Germinal center (tissue), 1 donor: Measurements from ENCODE around the gene XYLT2.
"Not testable (repeated sequence)": the region's sequence is repeated elsewhere in the genome, so short reads cannot be mapped to it uniquely, and the experiment has no call there.

Experiments
- DNase-seq: peaks from one replicate; pipeline ENCODE4 v3.0.0; 2012; ENCODE audit warnings: mixed read lengths, low spot score

XYLT2 gene

DNA sequence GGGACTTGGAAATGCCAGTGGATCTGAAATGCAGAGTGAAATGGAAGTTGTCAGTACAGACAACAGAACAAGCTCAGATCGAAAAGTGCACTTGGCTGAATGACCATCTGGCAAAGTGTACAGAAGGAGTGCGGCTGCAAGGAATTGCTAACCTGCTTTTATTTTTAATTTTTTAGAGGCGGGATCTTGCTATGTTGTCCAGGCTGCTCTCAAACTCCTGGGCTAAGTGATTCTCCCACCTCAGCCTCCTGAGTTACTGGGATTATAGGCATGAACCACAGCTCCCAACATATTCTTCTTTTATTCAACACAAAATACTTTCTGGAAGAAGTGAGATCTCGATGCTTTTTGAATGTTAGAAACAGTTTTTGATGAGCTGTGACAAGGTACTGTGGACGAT lies 47.8 kb downstream of the XYLT2 start:
- DNase-seq: no peak

DNA sequence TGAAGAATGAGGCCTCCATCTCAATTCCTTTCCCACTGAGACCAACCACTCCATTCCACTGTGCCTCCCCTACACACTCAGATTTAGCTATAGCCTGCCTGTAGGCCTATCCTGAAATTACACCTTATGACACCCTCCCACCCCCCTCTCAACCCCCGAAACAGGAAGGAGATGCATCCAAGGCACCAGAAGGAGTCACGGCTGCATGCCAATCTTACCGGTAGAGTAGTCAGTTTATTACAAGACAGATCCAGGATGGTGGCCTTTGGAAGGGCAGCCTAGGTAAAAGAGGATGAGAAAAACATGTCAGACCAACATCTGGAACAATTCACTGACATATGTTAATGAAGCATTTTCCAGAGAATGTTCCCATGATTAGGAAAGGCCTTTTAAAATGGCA lies 48.8 kb downstream of the XYLT2 start:
- DNase-seq: peak; percentile 0

DNA sequence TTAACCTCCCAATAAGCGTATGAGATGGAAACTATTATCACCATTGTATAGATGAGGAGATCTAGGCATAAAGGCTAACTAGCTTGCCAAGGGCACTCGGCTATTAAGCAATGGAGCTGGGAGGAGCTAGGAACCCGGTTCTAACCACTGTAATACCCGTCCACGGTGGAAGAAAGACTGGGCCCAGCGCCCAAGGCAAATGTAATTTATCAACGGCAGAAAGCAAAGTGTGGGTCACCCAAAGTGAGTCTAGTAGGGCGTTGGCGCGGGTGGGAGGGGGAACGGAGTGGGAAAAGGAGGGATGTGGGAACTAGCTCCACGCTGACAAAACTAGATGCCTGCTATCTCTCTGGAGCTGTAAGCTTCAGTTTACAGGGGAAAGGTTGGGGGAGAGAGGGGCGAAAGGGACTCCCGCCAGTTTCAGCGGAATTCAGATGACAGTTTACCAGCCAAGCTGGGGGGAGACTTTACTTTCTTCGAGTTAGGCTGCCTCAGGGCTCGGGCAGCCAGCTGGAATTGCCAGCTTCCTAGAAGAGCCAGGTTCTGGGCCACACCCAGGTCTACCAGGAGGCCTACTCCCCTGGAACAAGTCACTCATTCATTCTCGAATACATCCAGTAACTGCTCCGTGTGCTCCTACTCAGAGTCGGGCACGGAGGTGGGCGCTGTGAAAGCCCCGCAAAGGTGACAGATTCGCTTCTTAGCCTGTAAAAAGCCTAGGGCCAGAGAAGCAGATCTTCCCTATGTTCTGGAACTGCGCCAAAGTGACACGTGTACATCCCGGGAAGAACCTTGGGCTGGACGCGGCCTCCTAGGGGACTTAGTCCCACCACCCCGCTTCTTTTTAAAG lies 50.6 kb downstream of the XYLT2 start:
- no peak for DNase-seq

DNA sequence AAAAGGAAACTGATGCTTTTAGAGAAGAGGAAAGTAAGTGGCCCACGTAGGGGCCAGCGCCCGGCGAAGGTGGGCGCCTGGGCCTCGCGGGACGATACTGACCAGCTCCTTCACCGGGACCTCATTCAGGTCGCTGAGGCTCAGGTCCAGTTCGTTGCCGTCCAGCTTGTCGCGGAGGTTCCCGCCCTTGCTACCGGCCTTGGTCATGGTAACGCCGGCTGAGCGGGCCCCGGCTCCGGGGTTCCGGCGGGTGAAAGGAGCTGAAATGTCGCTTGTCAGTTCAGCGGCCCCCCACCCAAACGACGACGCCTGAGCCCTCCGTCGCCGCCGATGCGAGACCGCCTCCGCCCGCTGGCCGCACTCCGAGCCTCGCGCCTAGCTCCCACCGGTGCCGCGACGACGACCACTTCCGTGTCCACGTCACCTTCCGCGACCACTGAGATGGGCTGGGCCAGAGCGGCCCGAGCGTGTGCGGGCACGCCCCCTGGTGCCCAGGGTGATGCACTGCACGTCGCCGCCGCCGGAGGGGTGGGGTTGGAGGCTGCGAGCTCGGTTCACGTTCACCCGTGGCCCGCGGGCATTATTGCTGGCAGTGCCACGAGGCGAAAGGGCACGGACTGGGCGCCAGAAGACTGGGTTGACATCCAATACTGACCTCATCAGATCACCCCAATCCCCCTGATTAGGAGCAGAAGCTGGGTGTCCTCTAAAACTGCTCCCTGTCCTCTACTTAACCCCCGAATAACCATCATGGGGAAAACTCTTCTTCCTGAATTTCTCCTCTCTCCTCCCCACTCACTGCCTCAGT lies 51.4 kb downstream of the XYLT2 start, which contains the start of gene LRRC59:
TSS of gene LRRC59 (minus strand) at position 413 of the 808 bp plus-strand sequence. CDS start at position 207, 206 bp downstream.
- peak; percentile 86 for DNase-seq

DNA sequence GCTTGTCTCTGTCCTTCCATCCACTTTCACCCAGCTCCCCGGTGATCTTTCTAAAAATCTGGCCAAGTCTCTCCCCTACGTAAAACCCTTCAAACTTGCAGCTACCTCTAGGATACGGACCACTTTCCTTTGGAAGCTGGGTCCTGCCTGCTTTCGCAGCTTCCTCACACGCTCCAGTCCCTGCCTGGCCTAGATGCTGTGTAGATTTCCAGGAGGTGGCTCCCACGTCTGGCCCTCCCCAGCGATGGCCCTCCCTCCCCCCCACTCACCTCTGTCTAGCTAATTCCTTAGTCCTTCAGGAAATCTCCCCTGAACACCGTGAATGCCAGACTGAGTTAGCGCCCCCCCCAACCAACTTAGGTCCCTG lies 52.0 kb downstream of the XYLT2 start:
- no peak for DNase-seq

DNA sequence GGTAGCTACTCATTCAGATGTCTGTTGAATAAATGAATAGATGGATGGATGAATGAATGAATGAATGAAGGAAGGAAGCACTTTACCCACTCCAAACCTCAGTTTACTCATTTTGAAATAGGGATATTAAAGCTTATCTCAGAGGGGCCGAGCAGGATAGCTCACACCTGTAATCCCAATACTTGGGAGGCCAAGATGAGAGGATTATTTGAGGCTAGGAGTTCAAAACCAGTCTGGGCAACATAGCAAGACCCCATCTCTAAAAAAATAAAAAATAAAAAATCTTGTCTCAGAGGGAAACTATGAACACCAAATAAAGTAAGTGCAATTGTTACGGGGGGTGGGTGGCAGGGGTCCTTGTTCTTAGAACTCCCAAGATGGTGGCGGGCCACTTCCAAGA lies 52.7 kb downstream of the XYLT2 start:
- DNase-seq: not testable (repeated sequence)

DNA sequence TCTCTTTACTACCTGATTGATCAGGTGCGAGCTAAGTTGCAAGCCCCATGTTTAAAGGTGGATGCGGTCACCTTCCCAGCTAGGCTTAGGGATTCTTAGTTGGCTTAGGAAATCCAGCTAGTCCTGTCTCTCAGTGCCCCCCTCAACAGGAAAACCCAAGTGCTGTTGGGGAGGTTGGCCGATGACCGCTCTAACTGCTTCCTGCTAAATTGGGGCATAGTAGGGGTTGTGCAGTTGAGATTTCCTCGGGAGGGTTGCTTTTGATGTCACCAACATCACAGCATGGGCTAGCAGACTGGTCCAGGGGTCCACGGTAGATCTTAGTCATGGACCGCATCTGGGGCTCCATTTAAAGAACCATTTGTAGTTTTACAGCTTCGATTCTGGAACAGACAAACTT lies 53.7 kb downstream of the XYLT2 start:
- not testable (repeated sequence) for DNase-seq

DNA sequence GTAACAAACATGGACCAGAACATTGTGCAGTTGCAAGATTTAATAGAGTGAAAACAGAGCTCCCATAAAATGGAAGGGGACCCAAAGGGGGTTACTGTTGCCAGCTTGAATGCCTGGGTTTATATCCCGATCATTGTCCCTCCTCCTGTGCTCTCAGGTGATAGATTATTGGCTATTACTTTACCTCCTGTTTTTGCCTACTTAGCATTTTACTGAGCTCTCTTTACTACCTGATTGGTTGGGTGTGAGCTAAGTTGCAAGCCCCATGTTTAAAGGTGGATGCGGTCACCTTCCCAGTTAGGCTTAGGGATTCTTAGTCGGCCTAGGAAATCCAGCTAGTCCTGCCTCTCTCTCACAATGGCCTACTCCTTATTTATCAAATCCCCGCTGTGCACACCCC lies 59.4 kb downstream of the XYLT2 start:
- not testable (repeated sequence) for DNase-seq

DNA sequence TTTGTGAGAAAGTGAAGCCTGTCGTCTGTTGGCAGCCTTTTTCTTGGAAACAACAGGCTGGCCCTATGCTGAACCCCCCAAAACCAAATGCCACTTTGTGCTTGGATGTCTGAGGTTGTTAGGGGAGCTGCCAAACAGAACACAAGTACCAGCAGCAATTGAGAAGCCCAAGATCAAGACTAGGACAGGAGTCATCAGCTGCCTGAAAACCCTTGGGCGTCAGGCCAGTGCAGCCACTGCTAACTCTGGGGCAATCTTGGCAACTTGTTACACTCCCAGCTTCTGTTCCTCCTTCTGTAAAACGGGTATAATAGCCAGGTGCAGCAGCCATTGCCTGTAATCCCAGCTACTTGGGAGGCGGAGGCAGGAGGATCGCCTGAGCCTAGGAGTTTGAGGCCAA lies 60.7 kb downstream of the XYLT2 start:
- DNase-seq: no peak

DNA sequence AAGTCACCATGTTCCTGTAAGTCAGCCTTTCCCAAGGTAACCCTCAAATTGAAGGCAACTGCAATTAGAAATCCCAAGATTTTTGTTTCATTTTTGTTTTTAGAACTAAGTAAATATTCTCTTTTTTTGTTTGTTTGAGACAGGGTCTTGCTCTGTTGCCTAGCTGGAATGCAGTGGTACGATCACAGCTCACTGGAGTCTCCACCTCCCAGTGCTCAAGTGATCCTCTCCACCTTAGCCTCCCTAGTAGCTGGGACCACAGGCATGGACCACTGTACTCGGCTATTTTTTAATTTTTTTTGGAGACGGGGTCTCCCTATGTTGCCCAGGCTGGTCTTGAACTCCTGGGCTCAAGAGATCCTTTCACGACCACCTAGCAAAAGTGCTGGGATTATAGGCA lies 62.0 kb downstream of the XYLT2 start:
- DNase-seq: no peak
